ENCODE results near the gene ARPP21.

GRCh38 chr3:35678643-35679161 lies 39.4 kb downstream of the ARPP21 start:
- TF ChIP-seq CTCF (conservative IDR thresholded peaks at IDR 0.05; ENCODE audit: low read length): no peak
- TF ChIP-seq EZH2phosphoT487 (IDR thresholded peaks at IDR 0.05; ENCODE audit: borderline replicate concordance, low read depth, low read length): no peak

Measured in OCI-LY7 (cell line).